Activated CD4-positive, alpha-beta T cell treated with anti-CD3 and anti-CD28 coated beads, Interleukin-2, amount 50 U/mL, for 24 hours (primary cell): ENCODE data around the gene CCDC107.

Experiments used
- DNase-seq, 2 donors: peaks; one replicate each; pipeline ENCODE4 v3.0.0-alpha.2; 2020; ENCODE audit warnings: low read depth in 1 of 2, low spot score in 1 of 2

CCDC107 gene

GRCh38 chr9:35659340-35659739 lies 1.2 kb downstream of the CCDC107 start:
- DNase-seq = no peak

- DNase-seq = no peak
Measured at GRCh38 chr9:35660966-35661415, 2.9 kb downstream of the CCDC107 start.

- DNase-seq = no peak
Measured at GRCh38 chr9:35661756-35662350, 3.8 kb downstream of the CCDC107 start.

GRCh38 chr9:35662437-35662836 lies 4.3 kb downstream of the CCDC107 start:
- no peak for DNase-seq

GRCh38 chr9:35664531-35665470 lies 6.7 kb downstream of the CCDC107 start, which contains the start of gene ARHGEF39:
Gene ARHGEF39 (minus strand): TSS chr9:35665195. CDS start chr9:35665169, 26 bp downstream.
- peak in 1 of 2 donors; percentile 52 for DNase-seq

GRCh38 chr9:35665471-35665818 lies 7.4 kb downstream of the CCDC107 start:
- DNase-seq = no peak

GRCh38 chr9:35666045-35666444 lies 8.0 kb downstream of the CCDC107 start:
- no peak for DNase-seq

GRCh38 chr9:35666549-35666948 lies 8.5 kb downstream of the CCDC107 start:
- DNase-seq = no peak

- no peak for DNase-seq
Measured at GRCh38 chr9:35667939-35668338, 9.8 kb downstream of the CCDC107 start.

GRCh38 chr9:35669331-35670145 lies 11.4 kb downstream of the CCDC107 start:
- no peak for DNase-seq

GRCh38 chr9:35673132-35674024 lies 15.3 kb downstream of the CCDC107 start, which contains the start of gene CA9:
Gene CA9 (plus strand): TSS chr9:35673928. CDS start chr9:35673960, 32 bp downstream.
- no peak for DNase-seq

GRCh38 chr9:35674025-35674361 lies 15.9 kb downstream of the CCDC107 start:
- DNase-seq = no peak

GRCh38 chr9:35675204-35675603 lies 17.1 kb downstream of the CCDC107 start:
- DNase-seq = no peak

- no peak for DNase-seq
Measured at GRCh38 chr9:35675732-35676392, 17.8 kb downstream of the CCDC107 start.

- no peak for DNase-seq
Measured at GRCh38 chr9:35679091-35679490, 21.0 kb downstream of the CCDC107 start.

GRCh38 chr9:35679766-35680330 lies 21.8 kb downstream of the CCDC107 start:
- DNase-seq = no peak

GRCh38 chr9:35680331-35681105 lies 22.4 kb downstream of the CCDC107 start:
- DNase-seq = no peak

- DNase-seq = no peak
Measured at GRCh38 chr9:35681341-35682002, 23.4 kb downstream of the CCDC107 start.
